PC-9 (cell line): ENCODE data around the gene CFAP46. TPM values are rescaled to one million over a fixed set of nuclear protein-coding genes. Genes with fewer than 3 reads are reported as not detected.

Source experiments
- BruUV-seq: library from RNA; stranded (reverse); fragments of 400-500 nt; replicated peaks from 2 replicates; lab custom pipeline; 2021; lab: Mats Ljungman, UMichigan
- CTCF ChIA-PET: fragments of 300-600 bp; sonication (Branson Sonifier 250); formaldehyde crosslinking; loops from one replicate; lab custom pipeline; 2022; ENCODE audit warnings: antibody characterized with exemption; lab: Charles Lee
- POLR2A ChIA-PET: fragments of 300-600 bp; sonication (Branson Sonifier 250); formaldehyde crosslinking; loops from one replicate; lab custom pipeline; 2022; ENCODE audit warnings: antibody characterized with exemption; ENCODE audit not compliant: unreplicated experiment; lab: Charles Lee
- DNase-seq, 2 experiments: peaks; one replicate each; pipeline versions ENCODE4 v3.0.0 to v3.0.0-alpha.2; 2015 to 2022; ENCODE audit warnings: mixed read lengths in 1 of 2
- H2AFZ ChIP-seq: fragments of 200-600 bp; sonication (generic); 2 replicates; pipeline ENCODE4 v1.8.1; 2017; ENCODE audit warnings: antibody characterized with exemption
- H3F3A ChIP-seq: fragments of 200-600 bp; sonication (generic); 2 replicates; pipeline ENCODE4 v1.8.1; 2017; ENCODE audit warnings: antibody characterized with exemption, mild to moderate bottlenecking, low read depth; ENCODE audit not compliant: insufficient read depth
- H3K27ac ChIP-seq: fragments of 200-600 bp; sonication (generic); 2 replicates; pipeline ENCODE4 v1.6.1; 2016; ENCODE audit warnings: mixed run types
- H3K27me3 ChIP-seq: fragments of 200-600 bp; sonication (generic); 2 replicates; pipeline ENCODE4 v1.6.1; 2016; ENCODE audit warnings: low read depth, mixed run types; ENCODE audit not compliant: insufficient read depth
- H3K36me3 ChIP-seq: fragments of 200-600 bp; sonication (generic); 2 replicates; pipeline ENCODE4 v1.6.1; 2016; ENCODE audit warnings: low read depth, mixed run types
- H3K4me1 ChIP-seq: fragments of 200-600 bp; sonication (generic); replicated peaks from 2 replicates; pipeline ENCODE4 v1.6.1; 2016; ENCODE audit warnings: mixed run types; ENCODE audit not compliant: insufficient read depth
- H3K4me2 ChIP-seq: fragments of 200-600 bp; sonication (generic); 2 replicates; pipeline ENCODE4 v1.6.1; 2017; ENCODE audit warnings: mixed run types
- H3K4me3 ChIP-seq: fragments of 200-600 bp; sonication (generic); 2 replicates; pipeline ENCODE4 v1.6.1; 2016; ENCODE audit warnings: mixed run types
- H3K79me2 ChIP-seq: fragments of 200-600 bp; sonication (generic); 2 replicates; pipeline ENCODE4 v1.6.1; 2017; ENCODE audit warnings: low read depth, mixed run types
- H3K9me2 ChIP-seq: fragments of 200-600 bp; sonication (generic); 2 replicates; pipeline ENCODE4 v1.8.1; 2017; ENCODE audit warnings: mild to moderate bottlenecking; ENCODE audit not compliant: insufficient read depth
- H3K9me3 ChIP-seq: fragments of 200-600 bp; sonication (generic); 2 replicates; pipeline ENCODE4 v1.8.1; 2016; ENCODE audit warnings: low read depth; ENCODE audit not compliant: insufficient read depth
- H4K20me1 ChIP-seq: fragments of 200-600 bp; sonication (generic); 2 replicates; pipeline ENCODE4 v1.8.1; 2017; ENCODE audit not compliant: insufficient read depth
- EZH2 ChIP-seq: fragments of 200-600 bp; sonication (generic); IDR thresholded peaks from 2 replicates; pipeline ENCODE4 v1.8.0; 2017; ENCODE audit warnings: antibody characterized with exemption, low read depth
- intact Hi-C: fragments of 100-400 bp; cut with micrococcal nuclease; formaldehyde crosslinking; loops from one replicate; pipeline ENCODE4 v1.10.0; 2022; ENCODE audit not compliant: unreplicated experiment
- total RNA-seq: library from RNA; stranded (reverse); gene quantifications from 2 replicates; pipeline ENCODE4 v1.2.3, GENCODE V29; 2021
- TF ChIP-seq, protein P1 (sequence below): fragments of 200-600 bp; sonication (generic); conservative IDR thresholded peaks from 2 replicates; pipeline ENCODE4 v1.6.1; 2017; ENCODE audit warnings: mixed run types, antibody characterized with exemption, mild to moderate bottlenecking, moderate library complexity

The CFAP46 gene
- total RNA-seq, 1 experiment from 2014 or later = not detected

DNA sequence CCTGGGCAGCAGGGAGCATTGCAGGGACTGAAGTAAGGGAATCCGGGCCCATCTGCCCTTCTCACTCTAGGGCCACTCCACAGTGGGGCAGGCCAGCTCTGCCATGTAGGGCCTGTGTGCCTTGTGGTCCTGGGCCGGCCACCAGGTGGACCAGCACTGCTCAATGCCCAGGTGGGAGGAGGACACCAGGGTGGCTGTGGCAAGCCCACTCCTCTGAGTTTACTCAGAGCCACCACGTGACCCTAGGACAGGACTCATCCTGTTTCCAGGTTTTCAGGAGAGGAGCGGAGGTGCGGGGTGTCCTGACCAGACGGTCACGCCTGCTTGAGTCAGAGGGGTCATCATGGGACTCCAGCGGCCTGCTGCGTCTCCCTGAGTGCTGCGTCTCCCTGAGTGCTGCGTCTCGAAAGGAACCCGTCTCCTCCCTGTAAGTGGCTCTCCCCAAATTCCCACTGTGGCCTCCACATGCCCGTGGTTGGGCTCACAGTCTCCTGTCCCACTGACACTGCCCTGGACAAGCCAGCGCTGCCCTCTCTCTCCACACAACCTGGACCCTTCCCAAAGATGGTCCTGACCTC, 2.9 kb downstream of the CFAP46 start:
- Histone ChIP-seq H3K27ac (no peak overlapping the region), H3F3A (no peaks in the 10 kb centered on the region), H2AFZ (no peak overlapping the region), H3K9me3 (no peaks in the 10 kb centered on the region), H3K79me2 (no peaks in the 10 kb centered on the region), H3K4me2 (no peak overlapping the region), H3K4me3 (no peak overlapping the region), H3K9me2 (no peaks in the 10 kb centered on the region), H4K20me1 (no peaks in the 10 kb centered on the region), H3K27me3 (peaks cover 32% of the 10 kb centered on the region), H3K36me3 (no peaks in the 10 kb centered on the region), H3K4me1 (no peaks in the 10 kb centered on the region)
- CTCF ChIA-PET = no interaction called here
- no TSS peak for BruUV-seq
- no peak for TF ChIP-seq EZH2
- TF ChIP-seq, protein P1, sequence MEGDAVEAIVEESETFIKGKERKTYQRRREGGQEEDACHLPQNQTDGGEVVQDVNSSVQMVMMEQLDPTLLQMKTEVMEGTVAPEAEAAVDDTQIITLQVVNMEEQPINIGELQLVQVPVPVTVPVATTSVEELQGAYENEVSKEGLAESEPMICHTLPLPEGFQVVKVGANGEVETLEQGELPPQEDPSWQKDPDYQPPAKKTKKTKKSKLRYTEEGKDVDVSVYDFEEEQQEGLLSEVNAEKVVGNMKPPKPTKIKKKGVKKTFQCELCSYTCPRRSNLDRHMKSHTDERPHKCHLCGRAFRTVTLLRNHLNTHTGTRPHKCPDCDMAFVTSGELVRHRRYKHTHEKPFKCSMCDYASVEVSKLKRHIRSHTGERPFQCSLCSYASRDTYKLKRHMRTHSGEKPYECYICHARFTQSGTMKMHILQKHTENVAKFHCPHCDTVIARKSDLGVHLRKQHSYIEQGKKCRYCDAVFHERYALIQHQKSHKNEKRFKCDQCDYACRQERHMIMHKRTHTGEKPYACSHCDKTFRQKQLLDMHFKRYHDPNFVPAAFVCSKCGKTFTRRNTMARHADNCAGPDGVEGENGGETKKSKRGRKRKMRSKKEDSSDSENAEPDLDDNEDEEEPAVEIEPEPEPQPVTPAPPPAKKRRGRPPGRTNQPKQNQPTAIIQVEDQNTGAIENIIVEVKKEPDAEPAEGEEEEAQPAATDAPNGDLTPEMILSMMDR = no peak
- POLR2A ChIA-PET = no interaction called here
- no peak for DNase-seq
- intact Hi-C loops = no loop called here

DNA sequence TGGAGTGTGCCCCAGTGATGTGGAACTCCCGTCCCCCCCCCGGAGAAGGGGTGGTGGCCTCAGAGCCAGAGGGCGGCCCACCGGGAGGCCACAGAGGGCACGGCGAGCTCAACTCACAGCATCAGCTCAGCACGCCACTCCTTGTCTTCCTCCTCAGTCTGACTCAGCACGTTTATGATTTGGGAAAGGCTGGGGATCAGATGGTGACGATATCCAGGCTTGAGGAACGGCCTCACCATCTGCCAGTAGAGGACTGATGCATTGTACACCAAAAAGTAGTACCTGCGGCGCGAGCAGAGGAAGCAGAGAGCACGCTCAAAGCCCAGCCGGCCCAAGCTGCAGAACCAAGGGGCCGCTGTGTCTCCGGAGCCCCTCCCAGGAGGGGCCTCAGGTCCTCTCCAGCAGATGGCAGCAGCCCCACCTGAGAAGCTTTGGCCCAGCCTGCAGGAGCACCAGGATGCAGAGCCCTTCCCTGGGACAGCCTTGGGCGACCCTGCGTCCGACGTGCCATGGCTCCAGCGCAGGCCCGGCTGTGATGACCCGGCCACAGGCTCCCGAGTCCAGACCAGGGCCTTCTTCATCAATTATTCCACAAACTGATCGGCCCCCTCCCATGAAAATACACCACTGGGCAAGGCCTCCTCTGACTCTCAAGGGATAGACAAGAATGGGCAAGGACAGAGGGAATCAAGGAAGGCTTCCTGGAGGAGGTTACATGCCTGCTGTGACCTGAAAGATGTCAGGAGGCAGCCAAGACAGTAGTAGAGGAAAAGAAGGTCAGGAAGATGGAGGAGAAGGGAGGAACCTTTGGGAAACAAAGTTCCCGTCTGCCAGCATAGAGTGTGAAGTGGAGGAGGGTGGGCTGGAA, 3.7 kb downstream of the CFAP46 start:
- H4K20me1 ChIP-seq = no peaks in the 10 kb centered on the region
- DNase-seq = no peak
- H3K9me3 ChIP-seq = no peaks in the 10 kb centered on the region
- no peaks in the 10 kb centered on the region for H3K36me3 ChIP-seq
- no peak overlapping the region for H2AFZ ChIP-seq
- TF ChIP-seq, protein P1 = peak; percentile 38; the same call in 1 of the 2 replicates
- TF ChIP-seq EZH2 = no peak
- no TSS peak for BruUV-seq
- intact Hi-C loops = no loop called here
- H3K4me1 ChIP-seq = no peaks in the 10 kb centered on the region
- no peaks in the 10 kb centered on the region for H3K79me2 ChIP-seq
- no peak overlapping the region for H3K4me3 ChIP-seq
- no peaks in the 10 kb centered on the region for H3K9me2 ChIP-seq
- H3K27ac ChIP-seq = no peak overlapping the region
- H3K27me3 ChIP-seq = peaks cover 29% of the 10 kb centered on the region
- no peaks in the 10 kb centered on the region for H3F3A ChIP-seq
- ChIA-PET CTCF (no interaction called here), POLR2A (no interaction called here)
- no peak overlapping the region for H3K4me2 ChIP-seq

DNA sequence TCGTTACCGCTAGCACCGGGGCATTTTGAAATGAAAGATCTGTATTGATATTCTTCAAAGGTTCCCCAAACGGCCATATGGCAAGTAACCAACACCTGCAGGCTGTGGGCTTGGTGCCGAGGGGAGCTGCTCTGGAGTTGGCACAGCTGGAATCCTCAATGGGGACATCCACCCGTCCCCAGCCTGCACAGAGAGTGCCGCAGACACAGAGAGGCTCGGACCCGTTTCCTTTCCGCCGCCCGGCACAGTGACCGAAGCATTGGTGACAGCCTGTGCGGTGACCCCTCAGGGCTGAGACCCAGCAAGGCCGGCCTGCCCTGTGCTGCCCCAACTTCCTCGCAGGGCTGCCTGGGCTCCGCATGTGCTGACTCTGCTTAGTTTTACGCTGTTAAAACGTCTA, 4.5 kb downstream of the CFAP46 start:
- no peaks in the 10 kb centered on the region for H3K36me3 ChIP-seq
- H3K79me2 ChIP-seq = no peaks in the 10 kb centered on the region
- no TSS peak for BruUV-seq
- intact Hi-C loops = no loop called here
- H3K4me3 ChIP-seq = no peak overlapping the region
- TF ChIP-seq, protein P1 = no peak
- no peak for TF ChIP-seq EZH2
- H3K4me1 ChIP-seq = no peaks in the 10 kb centered on the region
- CTCF ChIA-PET = no interaction called here
- POLR2A ChIA-PET = no interaction called here
- H3K9me2 ChIP-seq = no peaks in the 10 kb centered on the region
- H3F3A ChIP-seq = no peaks in the 10 kb centered on the region
- H3K27me3 ChIP-seq = peaks cover 29% of the 10 kb centered on the region
- no peak overlapping the region for H3K27ac ChIP-seq
- H2AFZ ChIP-seq = no peak overlapping the region
- H3K9me3 ChIP-seq = no peaks in the 10 kb centered on the region
- no peaks in the 10 kb centered on the region for H4K20me1 ChIP-seq
- DNase-seq = no peak
- H3K4me2 ChIP-seq = no peak overlapping the region
